ENCODE measurements around the gene NPLOC4.
A peak's percentile ranks its signal among the peaks of the same experiment; 100 is the strongest.

DNA sequence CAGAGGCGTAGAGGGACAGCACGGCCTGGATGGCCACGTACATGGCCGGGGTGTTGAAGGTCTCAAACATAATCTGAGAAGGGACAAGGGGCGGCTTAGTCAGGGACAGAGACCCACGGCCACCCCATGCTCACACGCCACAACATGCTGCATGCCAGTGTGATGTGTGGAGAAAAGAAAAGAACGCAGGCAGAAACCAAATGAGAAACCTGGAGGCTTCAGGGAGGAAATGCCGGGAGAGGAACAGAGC, 125.4 kb downstream of the NPLOC4 start:
- TF ChIP-seq, protein P1, sequence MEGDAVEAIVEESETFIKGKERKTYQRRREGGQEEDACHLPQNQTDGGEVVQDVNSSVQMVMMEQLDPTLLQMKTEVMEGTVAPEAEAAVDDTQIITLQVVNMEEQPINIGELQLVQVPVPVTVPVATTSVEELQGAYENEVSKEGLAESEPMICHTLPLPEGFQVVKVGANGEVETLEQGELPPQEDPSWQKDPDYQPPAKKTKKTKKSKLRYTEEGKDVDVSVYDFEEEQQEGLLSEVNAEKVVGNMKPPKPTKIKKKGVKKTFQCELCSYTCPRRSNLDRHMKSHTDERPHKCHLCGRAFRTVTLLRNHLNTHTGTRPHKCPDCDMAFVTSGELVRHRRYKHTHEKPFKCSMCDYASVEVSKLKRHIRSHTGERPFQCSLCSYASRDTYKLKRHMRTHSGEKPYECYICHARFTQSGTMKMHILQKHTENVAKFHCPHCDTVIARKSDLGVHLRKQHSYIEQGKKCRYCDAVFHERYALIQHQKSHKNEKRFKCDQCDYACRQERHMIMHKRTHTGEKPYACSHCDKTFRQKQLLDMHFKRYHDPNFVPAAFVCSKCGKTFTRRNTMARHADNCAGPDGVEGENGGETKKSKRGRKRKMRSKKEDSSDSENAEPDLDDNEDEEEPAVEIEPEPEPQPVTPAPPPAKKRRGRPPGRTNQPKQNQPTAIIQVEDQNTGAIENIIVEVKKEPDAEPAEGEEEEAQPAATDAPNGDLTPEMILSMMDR (IDR thresholded peaks at IDR 0.05): no peak
- TF ChIP-seq YY1 (IDR thresholded peaks at IDR 0.05; ENCODE audit: low read depth) (no peak), TAF1 (IDR thresholded peaks at IDR 0.05; ENCODE audit: borderline replicate concordance, low read depth, low read length) (no peak), EP300 (IDR thresholded peaks at IDR 0.05; ENCODE audit: borderline replicate concordance in 1 of 2, low read depth in 1 of 2, low read length in 1 of 2) (no peak), EZH2phosphoT487 (IDR thresholded peaks at IDR 0.05; ENCODE audit: borderline replicate concordance, low read depth) (no peak), RCOR1 (IDR thresholded peaks at IDR 0.05; ENCODE audit: low read length) (no peak), RAD21 (IDR thresholded peaks at IDR 0.05; ENCODE audit: low read length) (no peak), NFIC (IDR thresholded peaks at IDR 0.05; ENCODE audit: borderline replicate concordance) (no peak), JUND (IDR thresholded peaks at IDR 0.05) (no peak)
- TF ChIP-seq, protein P2, sequence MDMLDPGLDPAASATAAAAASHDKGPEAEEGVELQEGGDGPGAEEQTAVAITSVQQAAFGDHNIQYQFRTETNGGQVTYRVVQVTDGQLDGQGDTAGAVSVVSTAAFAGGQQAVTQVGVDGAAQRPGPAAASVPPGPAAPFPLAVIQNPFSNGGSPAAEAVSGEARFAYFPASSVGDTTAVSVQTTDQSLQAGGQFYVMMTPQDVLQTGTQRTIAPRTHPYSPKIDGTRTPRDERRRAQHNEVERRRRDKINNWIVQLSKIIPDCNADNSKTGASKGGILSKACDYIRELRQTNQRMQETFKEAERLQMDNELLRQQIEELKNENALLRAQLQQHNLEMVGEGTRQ (IDR thresholded peaks at IDR 0.05; ENCODE audit: borderline replicate concordance, low read depth, low read length): no peak
- TF ChIP-seq, protein P3, sequence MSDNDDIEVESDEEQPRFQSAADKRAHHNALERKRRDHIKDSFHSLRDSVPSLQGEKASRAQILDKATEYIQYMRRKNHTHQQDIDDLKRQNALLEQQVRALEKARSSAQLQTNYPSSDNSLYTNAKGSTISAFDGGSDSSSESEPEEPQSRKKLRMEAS (IDR thresholded peaks at IDR 0.05; ENCODE audit: low read depth): 0 out of 2 replicates have a peak, but pooled peaks have one; percentile 2

Measured in SK-N-SH (cell line).